ENCODE data around the gene RUNX3.
"Not testable (repeated sequence)": the region's sequence is repeated elsewhere in the genome, so short reads cannot be mapped to it uniquely, and the experiment has no call there.

The RUNX3 gene

GRCh38 chr1:24930260-24931145 lies at the start of gene RUNX3:
TSS of gene RUNX3 (minus strand) at chr1:24930276. CDS start at chr1:24929868, 408 bp downstream.
- in situ Hi-C loops (cut with HindIII; ENCODE audit: low sequenced_read_pairs), result loop anchor here (25.0 kb wide), 1 partner anchor 282 kb away; no protein-coding TSS in a partner anchor
- no peak within 1 kb of the TSS for H3K4me3 ChIP-seq (ENCODE audit: low read depth, low read length)
- no peak for DNase-seq (ENCODE audit: low read depth)
- TF ChIP-seq CTCF (IDR thresholded peaks at IDR 0.05; ENCODE audit: low read depth, low read length, missing control alignments), result no peak

- DNase-seq (ENCODE audit: low read depth); in situ Hi-C loops (cut with HindIII; ENCODE audit: low sequenced_read_pairs); H3K4me3 ChIP-seq (ENCODE audit: low read depth, low read length): not testable (repeated sequence)
These were observed 49.2 kb upstream of the RUNX3 start for GRCh38 chr1:24979232-24979631.

GRCh38 chr1:24978383-24979032 lies 48.4 kb upstream of the RUNX3 start:
- no peak overlapping the region for H3K4me3 ChIP-seq (ENCODE audit: low read depth, low read length)
- in situ Hi-C loops (cut with HindIII; ENCODE audit: low sequenced_read_pairs), result no loop called here
- DNase-seq (ENCODE audit: low read depth), result no peak
- no peak for TF ChIP-seq CTCF (IDR thresholded peaks at IDR 0.05; ENCODE audit: low read depth, low read length, missing control alignments)

GRCh38 chr1:24975391-24975790 lies 45.3 kb upstream of the RUNX3 start:
- TF ChIP-seq CTCF (IDR thresholded peaks at IDR 0.05; ENCODE audit: low read depth, low read length, missing control alignments), result no peak
- no peak for DNase-seq (ENCODE audit: low read depth)
- no peak overlapping the region for H3K4me3 ChIP-seq (ENCODE audit: low read depth, low read length)
- in situ Hi-C loops (cut with HindIII; ENCODE audit: low sequenced_read_pairs), result no loop called here

- in situ Hi-C loops (cut with HindIII; ENCODE audit: low sequenced_read_pairs), result no loop called here
- no peak overlapping the region for H3K4me3 ChIP-seq (ENCODE audit: low read depth, low read length)
- no peak for TF ChIP-seq CTCF (IDR thresholded peaks at IDR 0.05; ENCODE audit: low read depth, low read length, missing control alignments)
- no peak for DNase-seq (ENCODE audit: low read depth)
These were observed 43.2 kb upstream of the RUNX3 start for GRCh38 chr1:24973315-24973714.

GRCh38 chr1:24972915-24973242 lies 42.8 kb upstream of the RUNX3 start:
- H3K4me3 ChIP-seq (ENCODE audit: low read depth, low read length), result no peak overlapping the region
- TF ChIP-seq CTCF (IDR thresholded peaks at IDR 0.05; ENCODE audit: low read depth, low read length, missing control alignments), result no peak
- DNase-seq (ENCODE audit: low read depth), result no peak
- in situ Hi-C loops (cut with HindIII; ENCODE audit: low sequenced_read_pairs), result no loop called here

Data from astrocyte of the cerebellum (primary cell).